HS-27A (cell line): ENCODE data around the gene AP5B1.
"Not testable (repeated sequence)": the region's sequence is repeated elsewhere in the genome, so short reads cannot be mapped to it uniquely, and the experiment has no call there.

Experiments
- DNase-seq: peaks from one replicate; pipeline ENCODE4 v3.0.0-alpha.2; 2012; ENCODE audit warnings: low read depth, missing footprints

The AP5B1 gene

DNA sequence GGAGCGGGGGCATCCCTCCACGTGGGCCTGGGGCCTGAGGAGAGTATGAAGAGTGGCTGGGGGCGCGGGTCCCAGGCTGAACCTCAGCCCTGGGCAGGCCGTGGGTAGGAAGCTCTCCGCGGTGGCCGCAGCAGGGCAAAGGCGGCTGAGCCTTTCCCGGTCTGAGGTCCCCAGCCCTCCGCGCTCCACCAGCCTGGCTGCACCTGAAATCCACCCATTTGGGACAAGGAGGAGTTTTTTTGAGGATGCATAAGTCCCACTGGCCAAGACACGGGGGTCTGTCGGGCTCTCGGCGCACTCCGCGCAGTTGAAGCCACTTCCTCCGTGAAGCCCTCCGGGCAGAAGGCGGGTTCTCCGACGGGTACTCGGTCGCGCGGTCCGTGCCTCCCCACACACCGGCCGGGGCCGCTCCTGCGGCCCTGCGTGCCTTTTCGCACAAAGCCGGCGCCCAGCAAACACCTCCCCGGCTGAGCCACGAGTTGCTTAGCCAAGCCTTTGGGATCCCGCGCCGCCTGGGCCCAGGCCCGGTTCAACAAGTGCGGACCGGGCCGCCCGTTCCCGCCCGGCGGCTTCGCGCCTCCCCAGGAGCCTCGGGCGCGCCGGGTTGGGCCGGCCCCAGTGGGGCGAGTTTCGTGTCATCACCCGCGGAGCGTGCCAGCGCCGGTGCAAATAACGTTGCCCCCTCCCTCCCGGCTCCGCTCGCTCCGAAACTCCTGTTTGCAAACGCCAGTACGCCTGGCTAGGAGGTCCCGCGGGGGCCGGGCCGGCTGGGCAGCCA lies 5.4 kb upstream of the AP5B1 start:
- DNase-seq: no peak

DNA sequence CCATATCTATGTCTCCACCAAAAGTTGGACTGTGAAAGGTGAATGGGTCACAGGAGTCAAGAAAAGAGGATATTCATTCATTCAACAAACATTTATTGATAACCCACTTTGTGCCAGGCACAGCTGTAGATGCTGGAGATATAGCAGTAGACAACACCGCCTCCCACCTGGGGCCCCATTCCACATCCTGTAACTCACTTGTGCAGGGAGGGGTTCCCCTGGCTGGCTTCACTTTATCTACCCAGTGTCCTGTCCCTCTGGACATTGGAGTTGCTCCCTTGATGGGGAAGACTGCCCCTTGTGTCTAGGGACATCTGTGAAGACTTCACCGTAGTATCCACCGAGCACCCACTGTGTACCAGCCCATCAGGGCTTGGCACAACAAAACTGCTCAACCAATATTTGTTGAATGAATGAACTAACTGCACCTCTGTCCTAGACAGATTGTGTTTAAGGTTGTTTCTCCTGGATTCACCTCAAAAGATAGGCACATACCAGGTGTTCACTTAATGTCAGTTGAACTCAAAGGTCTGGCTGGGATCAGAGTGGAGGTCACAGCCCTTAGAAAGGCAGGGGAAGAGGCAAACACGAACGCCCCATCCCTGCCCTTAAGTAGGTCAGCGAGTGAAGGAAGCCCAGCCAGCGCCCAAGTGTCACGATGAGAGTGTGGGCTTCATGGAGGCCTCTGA lies 4.7 kb upstream of the AP5B1 start:
- no peak for DNase-seq

GRCh38 chr11:65782816-65783228 lies 2.0 kb upstream of the AP5B1 start:
- DNase-seq: no peak

DNA sequence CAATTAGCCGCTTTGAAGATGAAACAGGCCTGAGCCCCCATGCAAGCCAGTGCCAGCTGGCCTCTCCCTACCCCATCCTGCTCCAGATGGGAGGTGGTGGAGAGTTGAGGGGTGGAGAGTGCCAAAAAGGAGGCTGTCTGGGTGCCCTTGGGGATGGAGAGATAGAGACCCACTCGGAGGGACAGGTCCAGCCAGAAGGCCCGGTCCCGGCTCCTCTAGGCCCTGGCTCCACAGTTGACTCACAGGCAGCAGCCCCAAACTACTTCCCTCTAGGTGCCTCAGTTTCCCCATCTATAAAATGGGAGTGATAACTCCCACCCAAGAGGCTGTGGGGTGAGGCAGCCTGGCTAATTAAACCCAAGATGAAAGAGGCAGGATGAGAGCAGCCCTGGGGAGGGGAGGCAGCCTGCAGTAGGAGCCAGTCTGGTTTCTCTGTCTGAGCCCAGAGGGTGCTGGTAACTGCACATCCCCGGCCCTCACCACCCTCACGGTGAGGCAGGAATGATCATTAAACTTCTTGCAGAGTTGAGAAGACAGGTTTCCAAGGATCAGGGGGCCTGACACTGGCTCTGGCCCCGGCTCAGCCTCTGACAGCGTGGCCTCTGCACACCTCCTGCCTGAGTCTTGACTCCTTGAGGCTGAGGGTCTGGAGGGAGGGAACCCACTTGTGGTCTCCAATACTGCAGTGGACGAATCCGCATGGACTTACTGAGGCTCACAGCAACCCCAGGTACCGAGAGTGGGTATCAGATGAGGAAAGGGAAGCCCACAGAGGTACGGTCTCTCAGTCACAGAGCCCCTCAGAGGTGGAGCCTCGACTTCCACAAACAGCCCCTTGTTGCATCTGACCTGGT lies 1.4 kb upstream of the AP5B1 start:
- DNase-seq: no peak

GRCh38 chr11:65781152-65781961 lies 581 bp upstream of the AP5B1 start:
- no peak for DNase-seq

- DNase-seq: peak; percentile 45
Measured at GRCh38 chr11:65779919-65780769, 632 bp downstream of the AP5B1 start.

- no peak for DNase-seq
Measured at GRCh38 chr11:65779669-65779918, 1.2 kb downstream of the AP5B1 start.

DNA sequence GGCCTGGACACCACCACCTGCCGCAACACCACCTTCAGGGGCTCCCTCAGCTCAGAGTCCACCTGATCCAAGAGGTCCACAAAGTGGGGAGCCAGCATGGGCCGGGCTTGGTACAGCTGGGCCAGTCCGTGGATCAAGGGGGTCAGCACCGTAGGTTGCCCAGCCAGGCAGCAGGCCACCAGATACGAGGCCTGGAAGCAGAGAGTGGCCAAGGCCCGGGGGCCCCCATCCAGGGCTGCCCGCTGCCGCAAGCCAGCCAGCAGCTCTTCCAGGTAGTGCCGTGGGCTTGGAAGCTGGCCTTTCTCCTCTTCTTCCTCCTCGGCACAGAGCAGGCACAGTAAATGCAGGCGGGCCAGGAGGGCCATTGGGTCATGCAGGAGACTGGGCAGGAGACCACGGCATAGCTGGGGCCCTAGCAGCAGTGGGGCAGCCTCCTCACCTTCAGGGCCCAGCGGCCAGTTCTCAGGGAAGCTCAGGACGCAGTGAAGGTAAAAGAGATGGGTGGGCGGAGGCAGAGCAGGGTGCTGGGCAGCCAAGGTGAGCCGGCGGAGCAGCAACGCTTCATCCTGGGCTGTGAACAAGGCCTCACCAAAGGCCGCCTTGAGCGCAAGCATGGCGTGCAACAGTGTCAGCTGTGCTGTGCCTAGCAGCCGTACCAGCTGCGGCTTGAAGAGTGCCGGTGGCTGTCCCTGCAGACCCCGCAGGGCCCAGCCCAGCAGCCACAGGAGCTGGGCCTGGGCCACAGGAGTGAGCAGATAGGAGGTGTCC lies 1.7 kb downstream of the AP5B1 start:
- no peak for DNase-seq

GRCh38 chr11:65778431-65778900 lies 2.3 kb downstream of the AP5B1 start:
- no peak for DNase-seq

DNA sequence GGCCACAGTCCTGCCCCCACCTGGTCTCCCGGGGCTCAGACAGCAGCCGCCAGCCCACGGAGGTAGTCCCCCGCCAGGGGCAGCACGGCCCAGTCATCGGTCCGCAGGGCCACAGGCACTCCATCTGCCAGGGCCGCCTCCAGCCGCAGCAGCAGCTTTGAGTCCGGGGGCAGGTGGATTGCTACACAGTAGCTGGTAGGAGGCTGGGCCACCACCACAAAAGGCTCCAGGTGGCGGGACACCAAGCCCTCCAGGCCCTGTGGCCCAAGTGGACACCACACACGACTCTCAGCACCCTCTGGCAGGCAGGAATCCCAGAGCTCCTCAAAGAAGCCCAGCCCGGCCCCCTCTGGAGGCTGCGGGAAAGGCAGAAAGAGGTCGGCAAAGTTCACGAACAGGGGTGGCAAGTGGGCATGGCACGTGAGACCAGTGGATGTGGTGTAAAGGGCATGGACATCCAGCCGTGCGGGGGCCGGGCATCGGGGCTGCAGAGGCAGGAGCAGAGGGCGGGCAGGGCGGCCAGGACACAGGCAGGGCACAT lies 2.9 kb downstream of the AP5B1 start:
- DNase-seq: no peak

GRCh38 chr11:65777241-65777640 lies 3.5 kb downstream of the AP5B1 start:
- DNase-seq: no peak

GRCh38 chr11:65776710-65777141 lies 4.0 kb downstream of the AP5B1 start:
- no peak for DNase-seq

DNA sequence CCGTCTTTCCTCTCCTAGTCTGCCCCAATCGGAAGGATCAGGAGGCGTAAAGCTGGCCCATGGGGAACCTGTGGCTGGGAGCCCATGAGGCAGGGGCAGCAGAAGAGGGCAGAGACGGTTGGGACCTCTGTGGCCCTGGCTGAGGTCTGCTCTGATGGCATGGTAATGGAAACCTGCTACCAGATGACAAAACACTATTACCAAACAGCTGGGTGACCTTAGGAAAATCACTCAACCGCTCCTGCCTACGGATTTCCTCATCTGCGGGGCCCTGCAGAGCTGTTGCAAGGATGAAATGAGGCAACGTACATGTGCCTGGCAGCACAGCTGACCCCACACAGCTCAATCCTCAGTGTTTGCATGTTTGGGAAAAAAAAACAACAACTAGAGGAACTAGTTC lies 4.6 kb downstream of the AP5B1 start:
- DNase-seq: no peak

DNA sequence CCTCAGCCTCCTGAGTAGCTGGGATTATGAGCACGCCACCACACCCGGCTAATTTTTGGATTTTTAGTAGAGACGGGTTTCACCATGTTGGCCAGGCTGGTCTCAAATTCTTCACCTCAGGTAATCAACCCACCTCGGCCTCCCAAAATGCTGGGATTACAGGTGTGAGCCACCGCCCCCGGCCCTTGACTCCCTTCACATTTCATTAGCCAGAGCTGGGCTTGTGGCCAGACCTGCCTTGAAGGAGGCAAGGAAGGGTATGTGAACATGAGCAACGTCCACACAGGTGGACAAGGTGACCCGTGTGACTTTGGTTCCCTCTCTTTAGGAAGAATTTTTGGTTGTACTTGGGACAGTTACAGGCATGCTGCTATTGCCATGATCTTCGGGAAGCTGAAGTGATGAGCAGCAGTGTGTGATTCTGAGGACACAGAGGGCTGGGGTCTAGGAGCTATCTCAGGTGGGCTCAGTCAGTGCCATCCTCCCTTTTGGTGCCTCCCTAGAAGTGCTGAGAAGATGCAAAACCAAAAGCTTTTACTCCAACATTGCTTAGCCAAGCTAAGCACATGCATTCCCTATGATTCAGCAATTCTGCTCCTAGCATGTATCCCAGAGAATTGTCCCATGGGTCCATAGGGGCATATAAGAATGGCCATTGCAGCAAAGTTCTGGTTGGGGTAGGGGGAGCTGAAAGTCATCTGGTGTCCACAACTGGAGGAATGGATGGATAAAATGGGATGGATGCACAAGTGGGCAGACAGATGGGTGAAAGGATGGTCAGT lies 6.1 kb downstream of the AP5B1 start:
- DNase-seq: no peak

GRCh38 chr11:65773784-65774411 lies 6.9 kb downstream of the AP5B1 start:
- DNase-seq: no peak

GRCh38 chr11:65771589-65772112 lies 9.1 kb downstream of the AP5B1 start:
- DNase-seq: no peak

DNA sequence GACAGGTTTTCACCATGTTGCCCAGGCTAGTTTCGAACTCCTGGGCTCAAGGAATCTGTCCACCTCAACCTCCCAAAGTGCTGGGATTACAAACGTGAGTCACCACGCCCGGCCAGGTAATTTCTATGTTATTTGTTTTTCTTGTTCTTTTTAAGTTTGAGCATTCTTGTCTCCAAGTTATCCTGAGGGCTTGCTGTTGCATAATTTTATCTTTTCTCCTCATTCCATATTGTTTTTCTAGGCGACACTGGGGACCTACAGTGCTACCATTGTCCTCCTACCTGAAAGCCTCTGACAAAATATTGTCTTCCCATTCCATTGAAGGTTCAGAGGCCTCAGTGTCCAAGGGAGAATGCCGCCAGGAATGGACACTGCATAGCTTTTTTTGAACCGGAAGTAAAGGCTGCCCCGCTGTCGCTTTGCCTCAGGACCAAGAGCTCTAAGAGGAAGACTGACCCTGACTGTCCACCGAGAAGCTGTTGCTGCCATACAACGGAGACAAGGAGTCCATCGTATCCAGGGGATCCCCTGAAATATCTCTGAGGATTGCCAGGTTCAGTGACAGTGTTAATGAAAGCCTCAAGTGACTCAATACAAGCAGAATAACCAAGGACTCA lies 9.7 kb downstream of the AP5B1 start:
- no peak for DNase-seq

DNA sequence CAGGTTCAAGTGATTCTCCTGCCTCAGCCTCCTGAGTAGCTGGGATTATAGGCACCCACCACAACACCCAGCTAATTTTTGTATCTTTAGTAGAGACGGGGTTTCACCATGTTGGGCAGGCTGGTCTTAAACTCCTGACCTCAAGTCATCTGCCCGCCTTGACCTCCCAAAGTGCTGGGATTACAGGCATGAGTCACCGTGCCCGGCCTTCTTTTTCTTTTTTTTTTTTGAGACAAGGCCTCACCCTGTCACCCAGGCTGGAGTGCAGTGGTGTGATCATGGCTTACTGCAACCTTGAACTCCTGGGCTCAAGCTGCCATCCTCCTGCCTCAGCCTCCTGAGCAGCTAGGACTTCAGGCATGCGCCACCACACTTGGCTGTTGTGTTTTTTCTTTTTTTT lies 13.0 kb downstream of the AP5B1 start:
- not testable (repeated sequence) for DNase-seq
